ENCODE results near the gene TBC1D8. TPM values are rescaled to one million over a fixed set of nuclear protein-coding genes. Genes with fewer than 3 reads are reported as not detected.

Gene TBC1D8
- total and polyA plus RNA-seq, 9 of the 15 experiments (the other 6 are each of a cell fraction or from before 2014, with no cell fraction given), result 0.36 to 1.3 (median 0.82) TPM

- no peak overlapping the region for H2AFZ ChIP-seq (ENCODE audit: low read depth, low read length)
- no peaks in the 10 kb centered on the region for H3K79me2 ChIP-seq (ENCODE audit: control insufficient read depth, insufficient read depth, low read length)
- no peaks in the 10 kb centered on the region for H3K9me1 ChIP-seq (ENCODE audit: control insufficient read depth, insufficient read depth, low read length)
- ChIA-PET POLR2A (no interaction called here), CTCF (ENCODE audit: low intra/inter-chr PET ratio) (no interaction called here)
- H3K4me1 ChIP-seq (replicated peaks in 1 of 2; ENCODE audit: control insufficient read depth in 2 of 2, insufficient read depth in 2 of 2, low read length in 2 of 2), result no peaks in the 10 kb centered on the region
- peaks cover 19 to 51% of the 10 kb centered on the region in 2 experiments; a peak in 4 of 5 replicates for H3K27me3 ChIP-seq (ENCODE audit: control insufficient read depth in 2 of 2, insufficient read depth in 2 of 2, low read length in 2 of 2)
- no peak for FAIRE-seq
- no peak overlapping the region for H3K27ac ChIP-seq (ENCODE audit: extremely low read depth, low read depth, low read length)
- H3K9me3 ChIP-seq (replicated peaks; ENCODE audit: control insufficient read depth, insufficient read depth, low read depth, low read length), result no peaks in the 10 kb centered on the region
- BruUV-seq (replicated peaks), result no TSS peak
- no peak overlapping the region for H3K4me3 ChIP-seq
- H3K36me3 ChIP-seq (ENCODE audit: control insufficient read depth, insufficient read depth, low read length), result no peaks in the 10 kb centered on the region
- WGBS (ENCODE audit: insufficient coverage, low coverage, missing lambda C conversion rate), result 0% methylated on average over 2 of the region's 2 CpGs
- TF ChIP-seq CAMTA2 (CRISPR knock-in tag; conservative IDR thresholded peaks at IDR 0.05), result no peak
- no peak for TF ChIP-seq HNRNPLL (IDR thresholded peaks at IDR 0.05; ENCODE audit: low read depth, low read length, poor library complexity, severe bottlenecking)
- no peak for TF ChIP-seq ETV6 (IDR thresholded peaks at IDR 0.05; ENCODE audit: borderline replicate concordance in 1 of 2, low read depth in 2 of 2, low read length in 1 of 2)
- TF ChIP-seq ETV6 (CRISPR knock-in tag; IDR thresholded peaks at IDR 0.05; ENCODE audit: borderline replicate concordance), result no peak
- TF ChIP-seq FOXK2 (conservative IDR thresholded peaks at IDR 0.05 in 1 of 2, IDR thresholded peaks at IDR 0.05 in 1 of 2; ENCODE audit: low read depth in 2 of 2), result no peak
- no peak for TF ChIP-seq ZNF143 (CRISPR knock-in tag; IDR thresholded peaks at IDR 0.05)
- TF ChIP-seq BCOR (IDR thresholded peaks at IDR 0.05), result no peak
- no peak for TF ChIP-seq PHF8 (IDR thresholded peaks at IDR 0.05; ENCODE audit: borderline replicate concordance, low read length)
- no peak for TF ChIP-seq CBFA2T3 (IDR thresholded peaks at IDR 0.05)
- intact Hi-C loops (cut with micrococcal nuclease), result no loop called here
- ATAC-seq, result no peak
- in situ Hi-C loops (cut with MboI), result no loop called here
- no peaks in the 10 kb centered on the region for H4K20me1 ChIP-seq (replicated peaks; ENCODE audit: control insufficient read depth, insufficient read depth, low read length)
- no peak overlapping the region for H3K9ac ChIP-seq (ENCODE audit: insufficient read depth in 1 of 2, low read depth in 2 of 2, low read length in 2 of 2)
- no peak overlapping the region for H3K4me2 ChIP-seq (ENCODE audit: insufficient read depth, low read length)
- DNase-seq (ENCODE audit: extremely low read depth in 1 of 4, low spot score in 3 of 4), result no peak
Measured at GRCh38 chr2:101119431-101119830, 31.8 kb downstream of the TBC1D8 start.

Measured in K562 (cell line).